ENCODE data around the gene COX4I2. TPM values are rescaled to one million over a fixed set of nuclear protein-coding genes. Genes with fewer than 3 reads are reported as not detected.

Gene COX4I2
- total RNA-seq, 1 donor from 2014 or later: 0.96 TPM

GRCh38 chr20:31677553-31678260, 40.0 kb downstream of the COX4I2 start:
- no peak for ATAC-seq

- ATAC-seq: peak; percentile 53
Measured at GRCh38 chr20:31678389-31679356, 41.0 kb downstream of the COX4I2 start.

GRCh38 chr20:31679357-31680285, 41.9 kb downstream of the COX4I2 start:
- no peak for ATAC-seq

GRCh38 chr20:31680286-31681127, 42.8 kb downstream of the COX4I2 start:
- ATAC-seq: no peak

GRCh38 chr20:31681128-31681727, 43.5 kb downstream of the COX4I2 start:
- ATAC-seq: no peak

- ATAC-seq: no peak
Measured at GRCh38 chr20:31681769-31682168, 44.1 kb downstream of the COX4I2 start.

GRCh38 chr20:31682352-31682751, 44.6 kb downstream of the COX4I2 start:
- ATAC-seq: no peak

- no peak for ATAC-seq
Measured at GRCh38 chr20:31682927-31683326, 45.2 kb downstream of the COX4I2 start.

GRCh38 chr20:31684153-31685015, 46.7 kb downstream of the COX4I2 start:
- peak; percentile 29 for ATAC-seq

- ATAC-seq: no peak
Measured at GRCh38 chr20:31685853-31686643, 48.3 kb downstream of the COX4I2 start.

GRCh38 chr20:31687777-31688176, 50.1 kb downstream of the COX4I2 start:
- ATAC-seq: no peak

- ATAC-seq: no peak
Measured at GRCh38 chr20:31689141-31689540, 51.4 kb downstream of the COX4I2 start.

GRCh38 chr20:31690124-31690666, 52.5 kb downstream of the COX4I2 start:
- no peak for ATAC-seq

GRCh38 chr20:31691646-31692275, 54.0 kb downstream of the COX4I2 start:
- ATAC-seq: no peak

GRCh38 chr20:31693402-31693801, 55.7 kb downstream of the COX4I2 start:
- ATAC-seq: no peak

GRCh38 chr20:31693987-31694661, 56.4 kb downstream of the COX4I2 start:
- no peak for ATAC-seq
